Stimulated activated naive CD8-positive, alpha-beta T cell treated with anti-CD3 and anti-CD28 coated beads, Interleukin-15, Interleukin-2, amounts not matched to agents 100 ng/mL and 50 ng/mL, for 24 hours (primary cell): ENCODE data around the gene C1RL.

Experiments used
- H3K27ac Mint-ChIP-seq: one replicate; pipeline ENCODE4 v1.8.0; 2021; ENCODE audit warnings: mild to moderate bottlenecking, mixed read lengths
- H3K27me3 Mint-ChIP-seq: one replicate; pipeline ENCODE4 v1.8.0; 2021; ENCODE audit warnings: mixed read lengths
- H3K36me3 Mint-ChIP-seq: one replicate; pipeline ENCODE4 v1.8.0; 2021; ENCODE audit warnings: low read depth, mixed read lengths
- H3K4me1 Mint-ChIP-seq: one replicate; pipeline ENCODE4 v1.8.0; 2021; ENCODE audit warnings: low read depth, mixed read lengths
- H3K4me3 Mint-ChIP-seq: one replicate; pipeline ENCODE4 v1.8.0; 2021; ENCODE audit warnings: mild to moderate bottlenecking, mixed read lengths
- H3K9me3 Mint-ChIP-seq: one replicate; pipeline ENCODE4 v1.8.0; 2021; ENCODE audit warnings: mixed read lengths

Gene C1RL, protein sequence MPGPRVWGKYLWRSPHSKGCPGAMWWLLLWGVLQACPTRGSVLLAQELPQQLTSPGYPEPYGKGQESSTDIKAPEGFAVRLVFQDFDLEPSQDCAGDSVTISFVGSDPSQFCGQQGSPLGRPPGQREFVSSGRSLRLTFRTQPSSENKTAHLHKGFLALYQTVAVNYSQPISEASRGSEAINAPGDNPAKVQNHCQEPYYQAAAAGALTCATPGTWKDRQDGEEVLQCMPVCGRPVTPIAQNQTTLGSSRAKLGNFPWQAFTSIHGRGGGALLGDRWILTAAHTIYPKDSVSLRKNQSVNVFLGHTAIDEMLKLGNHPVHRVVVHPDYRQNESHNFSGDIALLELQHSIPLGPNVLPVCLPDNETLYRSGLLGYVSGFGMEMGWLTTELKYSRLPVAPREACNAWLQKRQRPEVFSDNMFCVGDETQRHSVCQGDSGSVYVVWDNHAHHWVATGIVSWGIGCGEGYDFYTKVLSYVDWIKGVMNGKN

DNA sequence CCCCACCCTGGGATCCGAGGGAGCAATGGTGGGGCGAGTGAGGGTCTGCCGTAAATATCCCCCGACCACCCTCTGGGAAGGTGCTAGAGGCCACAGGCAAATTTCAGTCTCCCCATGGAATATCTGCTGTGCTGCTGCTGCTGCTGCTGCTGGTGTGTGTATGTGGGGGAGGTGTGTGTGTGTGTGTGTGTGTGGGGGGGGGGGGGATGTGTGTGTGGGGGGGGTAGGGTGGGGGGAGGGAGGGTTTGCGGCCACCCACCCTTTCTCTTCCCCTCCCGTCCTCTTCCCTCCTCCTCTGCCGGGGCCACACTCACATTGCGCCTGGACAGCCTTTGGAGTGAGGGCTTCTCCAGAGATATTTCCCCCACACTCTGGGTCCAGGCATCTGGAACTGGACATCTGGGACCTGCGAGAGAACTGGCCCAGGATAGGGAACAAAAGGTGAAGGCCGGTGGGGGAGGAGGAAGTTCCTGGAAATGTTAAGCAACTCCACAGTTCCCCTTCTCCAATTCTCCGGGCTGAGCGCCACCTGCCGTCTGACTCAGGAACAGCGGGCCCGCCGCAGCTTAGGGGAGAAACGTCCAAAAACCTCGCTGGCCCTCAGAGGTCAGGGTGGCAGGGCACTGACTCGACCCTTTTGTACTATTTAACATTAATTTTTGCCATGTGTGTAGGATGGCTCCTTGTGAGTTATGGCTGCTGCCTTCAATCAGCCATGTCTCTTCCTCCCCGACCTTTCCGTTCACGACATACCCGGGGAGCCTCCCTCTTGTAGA lies at the start of gene C1RL:
Gene C1RL, minus strand, starts transcription at position 419 of the 776 bp plus-strand sequence. Its CDS starts 34 bp downstream, at position 385.
- Mint-ChIP-seq H3K9me3 (peaks cover 12% of the 10 kb centered on the region), H3K36me3 (peaks cover 31% of the 10 kb centered on the region), H3K27me3 (no peaks in the 10 kb centered on the region), H3K4me1 (peaks cover 36% of the 10 kb centered on the region), H3K4me3 (peak within 1 kb of the TSS; percentile 92), H3K27ac (peak within 1 kb of the TSS; percentile 94)

DNA sequence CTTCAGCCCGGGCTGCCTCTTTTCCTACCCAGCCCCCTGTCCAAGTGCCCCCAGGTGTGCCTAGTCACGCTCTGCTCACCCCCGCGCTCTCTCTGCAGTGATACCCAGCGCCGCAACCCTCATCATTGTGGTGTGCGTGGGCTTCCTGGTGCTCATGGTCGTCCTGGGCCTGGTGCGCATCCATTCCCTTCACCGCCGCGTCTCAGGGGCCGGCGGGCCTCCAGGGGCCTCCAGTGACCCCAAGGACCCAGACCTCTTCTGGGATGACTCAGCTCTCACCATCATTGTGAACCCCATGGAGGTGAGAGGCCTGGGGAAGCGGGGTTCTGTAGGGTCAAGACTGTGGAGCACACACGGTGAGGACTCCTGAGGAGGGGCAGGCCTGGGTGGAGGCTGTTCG lies 48.4 kb upstream of the C1RL start:
- H3K36me3 Mint-ChIP-seq: peaks cover 6% of the 10 kb centered on the region

DNA sequence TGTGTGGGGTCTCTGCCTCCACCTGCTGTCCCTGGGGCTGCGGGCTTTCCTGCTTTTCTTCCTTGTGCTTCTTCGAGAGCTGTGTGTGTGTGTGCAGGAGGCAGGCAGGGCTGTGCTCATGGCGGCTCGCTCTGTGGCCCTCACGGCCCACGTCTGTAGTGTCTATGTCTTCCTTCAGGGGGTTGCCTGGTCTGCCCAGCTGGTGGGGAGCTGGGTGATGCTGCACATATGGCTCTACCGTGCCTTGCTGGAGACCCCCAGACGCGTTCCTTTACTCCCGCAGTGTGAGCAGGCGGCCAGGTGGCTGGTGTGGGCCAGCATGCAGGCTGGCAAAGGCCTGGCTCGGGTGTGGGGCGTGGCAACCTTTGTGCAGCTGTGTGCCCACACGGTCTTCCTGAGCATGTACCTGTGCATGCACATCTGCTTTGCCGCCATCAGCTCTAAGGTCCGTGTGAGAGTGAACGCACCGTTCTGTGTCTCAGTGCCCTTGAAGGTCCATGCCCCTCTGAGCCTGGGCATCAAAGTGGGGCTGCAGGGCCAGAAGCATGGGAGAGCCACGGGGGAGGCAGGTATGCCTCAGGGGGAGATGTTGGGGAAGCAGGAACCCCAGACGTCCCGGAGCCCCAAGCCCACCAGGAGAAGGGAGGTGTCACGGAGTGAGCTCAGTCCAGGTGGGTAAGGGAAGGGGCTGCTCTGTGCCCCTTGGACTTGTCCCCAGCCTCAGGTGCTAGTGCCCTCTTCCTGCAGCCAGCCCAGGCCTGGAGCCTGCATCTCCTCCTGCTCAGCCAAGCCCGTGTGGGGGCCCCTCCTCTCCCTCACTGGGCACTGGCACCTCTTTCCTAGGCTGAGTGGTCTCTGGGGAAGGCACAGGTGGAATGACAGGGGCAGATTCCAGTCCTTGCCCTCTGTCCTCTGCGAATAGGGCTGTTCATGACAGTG lies 47.5 kb upstream of the C1RL start:
- Mint-ChIP-seq H3K9me3 (no peaks in the 10 kb centered on the region), H3K4me3 (no peak overlapping the region), H3K4me1 (no peaks in the 10 kb centered on the region), H3K27me3 (no peaks in the 10 kb centered on the region), H3K36me3 (peaks cover 6% of the 10 kb centered on the region), H3K27ac (no peak overlapping the region)

More for the DNA sequence above, 48.4 kb upstream of the C1RL start:
- H3K27ac Mint-ChIP-seq: no peak overlapping the region
- H3K9me3 Mint-ChIP-seq: no peaks in the 10 kb centered on the region
- peaks cover under 1% of the 10 kb centered on the region for H3K27me3 Mint-ChIP-seq
- no peaks in the 10 kb centered on the region for H3K4me1 Mint-ChIP-seq
- H3K4me3 Mint-ChIP-seq: no peak overlapping the region

DNA sequence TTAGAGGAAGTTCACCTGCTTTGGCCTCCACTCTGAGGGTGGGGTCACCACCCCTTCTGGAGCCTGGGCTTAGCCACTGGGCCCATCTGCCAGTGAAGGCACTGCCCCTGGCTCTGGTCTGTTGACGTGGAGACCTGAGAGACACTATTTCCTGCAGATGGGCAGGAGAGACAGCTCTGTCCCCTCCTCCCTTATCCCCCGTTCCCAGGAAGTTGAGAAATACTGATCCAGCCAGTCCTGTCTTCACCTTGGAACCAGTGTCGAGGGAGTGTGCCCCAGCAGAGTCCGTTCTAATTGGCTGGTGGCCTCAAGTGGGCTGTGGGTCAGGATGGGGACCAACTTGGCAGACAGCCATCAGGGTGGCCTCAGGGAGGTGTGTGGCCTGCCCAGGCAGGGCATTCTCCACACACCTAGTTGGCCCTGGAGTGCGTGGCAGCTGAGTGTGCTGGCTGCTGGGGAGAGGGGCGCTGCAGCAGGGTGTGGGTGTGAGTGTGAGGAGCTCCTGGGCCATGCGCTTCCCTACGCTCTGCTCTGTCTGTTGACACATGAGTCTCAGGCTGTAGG lies 46.5 kb upstream of the C1RL start:
- Mint-ChIP-seq H3K27me3 (no peaks in the 10 kb centered on the region), H3K36me3 (peaks cover 13% of the 10 kb centered on the region), H3K27ac (no peak overlapping the region), H3K4me1 (no peaks in the 10 kb centered on the region), H3K4me3 (no peak overlapping the region), H3K9me3 (no peaks in the 10 kb centered on the region)

DNA sequence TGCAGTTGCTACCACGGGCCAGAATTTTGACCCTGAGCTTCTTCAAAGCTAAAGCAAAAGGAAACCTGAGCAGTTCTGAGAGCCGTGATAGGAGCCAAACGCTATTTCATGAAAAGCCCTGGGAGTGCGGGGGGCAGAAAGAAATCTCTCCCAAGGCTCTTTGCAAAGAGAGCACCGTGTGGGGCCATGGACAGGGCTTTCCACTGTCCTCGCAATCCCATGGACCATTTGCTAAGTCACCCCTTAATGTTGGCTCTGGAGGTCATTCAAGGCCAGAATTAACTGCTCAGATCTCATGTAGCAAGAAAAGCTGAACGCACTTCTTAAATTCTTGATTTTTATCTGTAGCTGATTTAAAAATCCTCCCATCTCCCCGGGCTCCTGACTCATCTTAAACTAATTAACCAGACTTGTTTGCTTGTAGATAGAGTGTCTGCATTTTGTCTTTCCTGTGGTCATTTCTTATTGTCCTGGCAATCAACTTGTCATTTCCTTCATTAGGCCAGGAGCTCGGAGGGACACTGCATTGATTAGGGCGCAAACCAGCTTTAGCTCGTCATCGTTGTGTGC lies 46.0 kb upstream of the C1RL start:
- Mint-ChIP-seq H3K27me3 (no peaks in the 10 kb centered on the region), H3K27ac (no peak overlapping the region), H3K9me3 (no peaks in the 10 kb centered on the region), H3K4me3 (no peak overlapping the region), H3K36me3 (peaks cover 18% of the 10 kb centered on the region), H3K4me1 (no peaks in the 10 kb centered on the region)

DNA sequence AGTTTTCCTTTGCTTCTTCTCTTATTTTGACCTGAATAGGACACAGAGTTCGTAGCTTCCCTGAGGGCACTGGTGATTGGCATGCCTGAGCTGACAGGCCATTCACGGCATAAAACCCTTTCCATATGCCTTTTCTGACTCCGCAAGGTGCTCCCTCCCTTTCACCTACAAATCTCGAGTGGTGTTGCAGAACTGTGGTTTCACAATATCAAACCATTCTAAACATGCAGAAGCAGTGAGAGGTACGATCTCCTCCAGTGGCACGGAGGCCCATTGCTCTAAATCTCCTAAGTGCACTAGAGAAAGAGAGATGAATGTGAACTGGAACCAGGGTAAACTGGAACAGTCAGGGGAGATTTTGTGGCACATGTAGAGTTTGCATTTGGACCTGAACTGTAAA lies 45.0 kb upstream of the C1RL start:
- no peaks in the 10 kb centered on the region for H3K4me1 Mint-ChIP-seq
- peaks cover 23% of the 10 kb centered on the region for H3K36me3 Mint-ChIP-seq
- no peak overlapping the region for H3K4me3 Mint-ChIP-seq
- H3K9me3 Mint-ChIP-seq: no peaks in the 10 kb centered on the region
- H3K27me3 Mint-ChIP-seq: no peaks in the 10 kb centered on the region
- no peak overlapping the region for H3K27ac Mint-ChIP-seq

DNA sequence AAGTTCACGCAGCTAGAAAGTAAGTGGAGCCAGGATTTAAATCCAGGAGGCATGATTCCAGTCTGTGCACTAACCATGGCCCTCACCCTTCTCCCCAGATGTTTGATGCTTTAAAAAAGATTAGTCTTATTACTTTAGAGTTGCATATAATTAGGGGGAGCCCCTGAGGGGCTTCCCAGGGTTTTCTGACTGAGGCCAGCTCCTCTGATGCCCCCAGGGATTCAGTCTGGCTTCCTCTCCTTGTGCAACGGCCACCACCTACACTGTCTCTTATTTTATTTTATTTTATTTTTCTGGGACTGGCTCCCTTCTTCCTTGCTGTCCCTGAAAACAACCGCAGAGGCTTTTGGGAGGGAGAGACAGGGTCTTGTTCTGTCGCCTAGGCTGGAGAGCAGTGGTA lies 43.8 kb upstream of the C1RL start:
- no peak overlapping the region for H3K4me3 Mint-ChIP-seq
- no peak overlapping the region for H3K27ac Mint-ChIP-seq
- no peaks in the 10 kb centered on the region for H3K9me3 Mint-ChIP-seq
- H3K4me1 Mint-ChIP-seq: no peaks in the 10 kb centered on the region
- peaks cover 23% of the 10 kb centered on the region for H3K36me3 Mint-ChIP-seq
- H3K27me3 Mint-ChIP-seq: no peaks in the 10 kb centered on the region

DNA sequence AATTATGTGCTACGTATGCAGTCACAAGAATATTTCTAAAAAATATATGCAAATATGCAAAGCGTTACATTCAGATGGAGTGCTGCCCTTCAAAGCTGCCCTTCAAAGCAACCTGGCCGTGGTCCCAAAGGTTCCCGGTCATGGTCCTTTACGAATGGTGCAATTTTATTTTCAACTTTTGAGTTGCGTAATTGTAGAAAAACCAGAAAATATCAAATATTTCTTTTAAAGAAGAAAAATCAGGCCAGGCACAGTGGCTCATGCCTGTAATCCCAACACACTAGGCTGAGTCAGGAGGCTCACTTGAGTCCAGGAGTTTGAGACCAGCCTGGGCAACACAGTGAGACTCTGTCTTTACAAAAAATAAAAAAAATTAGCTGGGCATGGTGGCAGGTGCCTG lies 42.5 kb upstream of the C1RL start:
- Mint-ChIP-seq H3K9me3 (no peaks in the 10 kb centered on the region), H3K4me3 (no peak overlapping the region), H3K4me1 (no peaks in the 10 kb centered on the region), H3K27me3 (no peaks in the 10 kb centered on the region), H3K36me3 (peaks cover 24% of the 10 kb centered on the region), H3K27ac (no peak overlapping the region)

DNA sequence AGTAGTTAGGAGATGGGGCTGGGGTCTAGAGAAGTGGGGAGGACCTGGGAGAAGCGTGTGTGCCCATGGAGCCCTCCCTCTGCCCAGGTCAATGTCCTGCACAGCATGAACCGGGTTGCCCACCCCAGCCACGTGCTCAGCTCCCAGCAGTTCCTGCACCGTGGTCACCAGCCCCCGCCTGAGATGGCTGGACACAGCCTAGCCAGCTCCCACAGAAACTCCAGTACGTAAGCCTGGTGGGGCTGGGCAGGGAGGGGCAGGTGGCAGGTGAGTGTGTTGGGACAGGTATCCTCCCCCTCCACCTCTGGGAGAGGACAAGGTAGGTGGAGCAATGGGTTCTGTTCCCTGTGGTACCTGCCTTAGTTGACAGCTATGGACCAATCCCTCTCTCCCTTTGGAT lies 41.8 kb upstream of the C1RL start:
- no peaks in the 10 kb centered on the region for H3K27me3 Mint-ChIP-seq
- no peak overlapping the region for H3K4me3 Mint-ChIP-seq
- peaks cover 29% of the 10 kb centered on the region for H3K36me3 Mint-ChIP-seq
- H3K4me1 Mint-ChIP-seq: no peaks in the 10 kb centered on the region
- H3K27ac Mint-ChIP-seq: no peak overlapping the region
- H3K9me3 Mint-ChIP-seq: no peaks in the 10 kb centered on the region

DNA sequence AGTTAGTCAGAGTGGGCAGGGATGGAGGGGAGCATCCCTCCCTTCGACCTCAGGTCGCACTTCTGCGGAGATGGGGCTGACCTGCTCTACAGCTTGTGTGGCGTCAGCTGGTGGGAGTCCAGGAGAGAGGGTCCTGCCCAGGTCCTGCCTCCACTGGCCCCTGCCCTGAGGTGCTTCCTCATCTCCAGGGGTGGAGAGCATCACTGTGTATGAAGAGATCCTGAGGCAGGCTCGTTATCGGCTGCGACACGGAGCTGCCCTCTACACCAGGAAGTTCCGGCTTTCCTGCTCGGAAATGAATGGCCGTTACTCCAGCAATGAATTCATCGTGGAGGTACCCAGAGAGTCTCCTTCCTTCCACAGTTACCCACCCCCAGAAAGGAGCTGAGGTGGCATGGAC lies 41.3 kb upstream of the C1RL start:
- no peaks in the 10 kb centered on the region for H3K4me1 Mint-ChIP-seq
- no peaks in the 10 kb centered on the region for H3K9me3 Mint-ChIP-seq
- no peaks in the 10 kb centered on the region for H3K27me3 Mint-ChIP-seq
- H3K27ac Mint-ChIP-seq: no peak overlapping the region
- peaks cover 32% of the 10 kb centered on the region for H3K36me3 Mint-ChIP-seq
- no peak overlapping the region for H3K4me3 Mint-ChIP-seq

DNA sequence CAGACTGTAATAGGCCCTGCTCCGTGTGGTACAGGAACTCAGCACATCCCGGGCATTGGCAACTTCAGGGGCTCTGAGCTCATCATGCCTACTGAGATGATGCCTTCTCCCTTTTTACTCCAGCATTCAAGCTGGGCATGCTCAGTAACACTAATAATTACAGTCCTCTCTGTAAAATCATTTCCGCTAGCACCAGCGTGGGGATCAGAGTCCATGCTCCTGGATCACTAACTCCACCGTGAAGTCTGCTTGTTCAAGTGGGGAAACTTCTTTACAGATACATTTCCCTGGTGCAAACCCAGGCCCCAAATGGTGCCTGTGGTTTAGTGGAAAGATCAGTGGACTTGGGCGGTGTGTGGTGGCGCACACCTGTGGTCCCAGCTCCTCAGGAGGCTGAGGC lies 37.9 kb upstream of the C1RL start:
- H3K27me3 Mint-ChIP-seq: no peaks in the 10 kb centered on the region
- no peak overlapping the region for H3K4me3 Mint-ChIP-seq
- H3K4me1 Mint-ChIP-seq: no peaks in the 10 kb centered on the region
- peaks cover 30% of the 10 kb centered on the region for H3K36me3 Mint-ChIP-seq
- H3K27ac Mint-ChIP-seq: no peak overlapping the region
- H3K9me3 Mint-ChIP-seq: no peaks in the 10 kb centered on the region

DNA sequence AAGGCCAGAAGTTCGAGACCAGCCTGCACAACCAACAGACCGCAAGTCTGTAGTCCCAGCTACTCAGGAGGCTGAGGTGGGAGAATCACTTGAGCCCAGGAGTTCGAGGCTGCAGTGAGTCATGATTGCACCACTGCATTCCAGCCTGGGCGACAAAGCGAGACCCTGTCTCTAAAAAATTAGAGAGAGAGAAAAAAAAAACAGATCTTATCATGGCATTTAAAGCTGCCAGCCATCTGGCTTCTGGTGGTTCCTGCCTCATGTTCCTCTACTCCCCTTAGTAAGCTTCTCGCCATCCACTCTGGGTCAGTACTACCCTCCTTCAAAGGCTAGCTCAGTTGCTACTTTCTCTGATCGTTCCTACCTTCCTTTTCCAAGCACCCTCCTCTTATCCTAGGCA lies 37.2 kb upstream of the C1RL start:
- Mint-ChIP-seq H3K4me3 (no peak overlapping the region), H3K4me1 (no peaks in the 10 kb centered on the region), H3K9me3 (no peaks in the 10 kb centered on the region), H3K27me3 (no peaks in the 10 kb centered on the region), H3K27ac (no peak overlapping the region), H3K36me3 (peaks cover 33% of the 10 kb centered on the region)

DNA sequence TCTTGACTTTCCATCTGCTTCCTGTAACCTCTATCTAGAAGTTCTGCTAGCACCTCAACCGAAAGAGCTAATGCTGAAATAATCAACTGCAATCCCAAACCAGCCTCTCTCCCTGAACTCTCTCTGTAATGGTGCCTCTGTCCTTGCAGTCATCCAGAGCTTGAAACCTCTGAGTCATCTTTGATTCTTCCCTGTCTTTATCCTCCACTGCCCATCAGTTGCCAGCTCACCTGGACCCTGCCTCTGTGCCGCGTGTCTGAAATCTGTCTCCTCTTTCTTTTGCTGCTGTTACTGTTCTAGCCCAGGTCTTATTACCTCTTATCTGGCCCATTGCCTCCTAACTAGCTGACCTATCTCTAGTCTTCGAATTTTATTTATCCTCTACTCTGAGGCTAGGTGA lies 36.7 kb upstream of the C1RL start:
- H3K4me1 Mint-ChIP-seq: no peaks in the 10 kb centered on the region
- H3K4me3 Mint-ChIP-seq: no peak overlapping the region
- H3K36me3 Mint-ChIP-seq: peaks cover 31% of the 10 kb centered on the region
- no peaks in the 10 kb centered on the region for H3K9me3 Mint-ChIP-seq
- H3K27me3 Mint-ChIP-seq: no peaks in the 10 kb centered on the region
- H3K27ac Mint-ChIP-seq: no peak overlapping the region
